Endothelial cell of umbilical vein (primary cell): Measurements from ENCODE around the gene TRMT1. TPM values are rescaled to one million over a fixed set of nuclear protein-coding genes. Genes with fewer than 3 reads are reported as not detected.

Experiments used
- BruUV-seq: library from RNA; stranded (reverse); fragments of 400-500 nt; replicated peaks from 2 replicates; lab custom pipeline; 2021; lab: Mats Ljungman, UMichigan
- CTCF ChIA-PET: fragments of 300-600, 350-600 bp; sonication (Branson Sonifier 250); formaldehyde crosslinking; loops from one replicate; lab custom pipeline; 2021; ENCODE audit warnings: antibody characterized with exemption, inconsistent platforms; lab: Charles Lee
- POLR2A ChIA-PET: fragments of 300-600, 350-600 bp; sonication (Branson Sonifier 250); formaldehyde crosslinking; loops from one replicate; lab custom pipeline; 2021; ENCODE audit warnings: antibody characterized with exemption, inconsistent platforms; lab: Charles Lee
- DNase-seq: peaks from one replicate; pipeline ENCODE4 v3.0.0-alpha.2; 2011; ENCODE audit warnings: low read depth, low spot score
- FAIRE-seq: peaks from 2 replicates; lab custom pipeline; 2011; peaks lifted over from hg19 to GRCh38; lab: Jason Lieb, UNC
- H2AFZ ChIP-seq: 2 replicates; pipeline ENCODE4 v1.6.0; 2012; ENCODE audit warnings: low read depth, low read length, control low read depth, inconsistent platforms
- H3K27ac ChIP-seq: 2 replicates; pipeline ENCODE4 v1.5.1; 2011; ENCODE audit warnings: low read depth, mild to moderate bottlenecking, control low read depth, low read length, moderate library complexity; ENCODE audit not compliant: insufficient read depth
- H3K27me3 ChIP-seq, 2 experiments: 2 replicates each; pipeline versions ENCODE4 v1.6.0 to v1.6.1; 2011; ENCODE audit warnings: low read length in 2 of 2, mixed read lengths in 1 of 2; ENCODE audit not compliant: control insufficient read depth in 2 of 2, insufficient read depth in 2 of 2
- H3K36me3 ChIP-seq, 2 experiments: 2 replicates in 1 of 2; 3 replicates in 1 of 2; pipeline ENCODE4 v1.5.1; 2011; ENCODE audit warnings: low read length in 2 of 2, mild to moderate bottlenecking in 1 of 2, moderate library complexity in 1 of 2; ENCODE audit not compliant: control insufficient read depth in 2 of 2, insufficient read depth in 2 of 2; ENCODE audit errors: extremely low read depth in 1 of 2
- H3K4me1 ChIP-seq: 3 replicates; pipeline ENCODE4 v1.5.1; 2011; ENCODE audit warnings: mild to moderate bottlenecking, low read length; ENCODE audit not compliant: control insufficient read depth, insufficient read depth; ENCODE audit errors: extremely low read depth
- H3K4me2 ChIP-seq: 2 replicates; pipeline ENCODE4 v1.6.1; 2011; ENCODE audit warnings: low read length, control low read depth, mixed read lengths; ENCODE audit not compliant: insufficient read depth
- H3K4me3 ChIP-seq, 3 experiments: fragments of 200-600 bp in 1 of 3; sonication (generic), shearing (Covaris generic) in 1 of 3; replicated peaks in 1 of 3; 2 replicates each; pipeline ENCODE4 v1.5.1; 2011 to 2016; ENCODE audit warnings: control low read depth in 3 of 3, low read length in 3 of 3, mild to moderate bottlenecking in 2 of 3, inconsistent platforms in 1 of 3, low read depth in 1 of 3, moderate library complexity in 1 of 3; ENCODE audit not compliant: insufficient read depth in 1 of 3
- H3K79me2 ChIP-seq: 2 replicates; pipeline ENCODE4 v1.6.0; 2012; ENCODE audit warnings: low read length, inconsistent platforms; ENCODE audit not compliant: control insufficient read depth, insufficient read depth
- H3K9ac ChIP-seq: replicated peaks from 2 replicates; pipeline ENCODE3; 2011; ENCODE audit warnings: low read length, control low read depth; ENCODE audit not compliant: insufficient read depth; ENCODE audit errors: extremely low read depth
- H3K9me1 ChIP-seq: replicated peaks from 3 replicates; pipeline ENCODE4 v1.6.0; 2011; ENCODE audit warnings: mild to moderate bottlenecking, low read length; ENCODE audit not compliant: control insufficient read depth, insufficient read depth; ENCODE audit errors: extremely low read depth
- H3K9me3 ChIP-seq: replicated peaks from 2 replicates; pipeline ENCODE4 v1.5.1; 2012; ENCODE audit warnings: low read length, inconsistent platforms; ENCODE audit not compliant: control insufficient read depth, insufficient read depth
- H4K20me1 ChIP-seq: replicated peaks from 2 replicates; pipeline ENCODE3; 2011; ENCODE audit warnings: mild to moderate bottlenecking, low read length; ENCODE audit not compliant: control insufficient read depth, insufficient read depth; ENCODE audit errors: extremely low read depth
- EZH2 ChIP-seq: IDR thresholded peaks from 2 replicates; pipeline ENCODE4 v1.6.1; 2012; ENCODE audit warnings: borderline replicate concordance, low read depth, mild to moderate bottlenecking, moderate library complexity, low read length, inconsistent platforms; ENCODE audit not compliant: severe bottlenecking
- FOS ChIP-seq: IDR thresholded peaks from 2 replicates; pipeline ENCODE4 v1.6.1; 2011; ENCODE audit warnings: mild to moderate bottlenecking, low read length, moderate library complexity, borderline replicate concordance; ENCODE audit not compliant: insufficient read depth
- GATA2 ChIP-seq: IDR thresholded peaks from 2 replicates; pipeline ENCODE4 v1.7.0; 2011; ENCODE audit warnings: low read depth, mild to moderate bottlenecking, moderate library complexity, mixed read lengths, low read length; ENCODE audit not compliant: insufficient read length, insufficient read depth
- JUN ChIP-seq: IDR thresholded peaks from 2 replicates; pipeline ENCODE4 v1.6.1; 2011; ENCODE audit warnings: borderline replicate concordance, low read depth; ENCODE audit not compliant: insufficient read length, insufficient read depth
- MYC ChIP-seq: IDR thresholded peaks from one replicate; pipeline ENCODE4 v1.6.1; 2011; ENCODE audit warnings: mild to moderate bottlenecking, low read depth, low read length
- POLR2A ChIP-seq: IDR thresholded peaks from 2 replicates; pipeline ENCODE4 v1.6.1; 2012; ENCODE audit warnings: low read depth, mild to moderate bottlenecking, control low read depth, low read length
- POLR2AphosphoS5 ChIP-seq: IDR thresholded peaks from 2 replicates; pipeline ENCODE4 v1.6.1; 2012; ENCODE audit warnings: low read depth, mild to moderate bottlenecking, control low read depth, low read length, moderate library complexity; ENCODE audit not compliant: insufficient read depth
- dilution Hi-C: fragments of 300-500 bp; cut with MboI; formaldehyde crosslinking; loops from one replicate; pipeline ENCODE4 v1.15.0; 2019; ENCODE audit warnings: low sequenced_read_pairs; ENCODE audit not compliant: extremely low pct_ligation_motif_present
- intact Hi-C: fragments of 100-400 bp; cut with micrococcal nuclease; formaldehyde crosslinking; loops from one replicate; pipeline ENCODE4 v1.10.0; 2022
- polyA plus RNA-seq, 4 experiments: library from polyadenylated mRNA; depleted of rRNA in 3 of 4; stranded (reverse) in 3 of 4; unstranded in 1 of 4; fragments of >200 nt; gene quantifications; 2 replicates each; pipeline versions ENCODE4 v1.2.1 to v1.2.3, GENCODE V29; 2011 to 2012; ENCODE audit warnings: missing spikeins in 1 of 4
- total RNA-seq: library from RNA; stranded (reverse); gene quantifications from 2 replicates; pipeline ENCODE4 v1.2.3, GENCODE V29; 2021
- TF ChIP-seq, protein P1 (sequence below), 2 donors: IDR thresholded peaks; 1 replicate in 1 of 2; 2 replicates in 1 of 2; pipeline ENCODE4 v1.5.1; 2011; ENCODE audit warnings: low read length in 2 of 2, mild to moderate bottlenecking in 2 of 2, moderate library complexity in 2 of 2, control low read depth in 1 of 2, inconsistent platforms in 1 of 2, low read depth in 1 of 2; ENCODE audit not compliant: insufficient read depth in 1 of 2; ENCODE audit errors: extremely low read depth in 1 of 2
- TF ChIP-seq, protein P2 (sequence below): IDR thresholded peaks from 2 replicates; pipeline ENCODE4 v1.6.1; 2011; ENCODE audit not compliant: insufficient read depth, insufficient read length

The TRMT1 gene
- total and polyA plus RNA-seq, 2 donors (not counting 3 experiments of a cell fraction or from before 2014, with no cell fraction given): 46.3 to 53.0 TPM

DNA sequence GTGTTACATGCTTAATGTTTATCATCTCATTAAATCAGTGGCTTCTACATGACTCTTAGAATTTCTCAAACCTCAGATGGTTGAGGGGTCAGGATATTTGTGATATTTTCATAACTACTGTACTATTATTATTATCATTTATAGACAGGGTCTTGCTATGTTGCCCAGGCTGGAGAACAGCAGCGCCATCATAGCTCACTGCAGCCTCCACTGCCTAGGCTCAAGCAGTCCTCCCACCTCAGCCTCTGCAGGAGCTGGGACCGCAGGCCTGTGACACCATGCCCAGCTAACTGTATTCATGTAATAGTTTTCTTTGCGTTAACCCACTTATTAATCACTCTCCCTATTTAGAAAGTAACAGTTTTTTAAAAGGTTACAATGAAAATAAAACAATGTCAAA, 43.2 kb upstream of the TRMT1 start:
- Histone ChIP-seq H3K4me1 (peaks cover 40% of the 10 kb centered on the region), H3K36me3 (no peaks in the 10 kb centered on the region), H4K20me1 (no peaks in the 10 kb centered on the region), H3K4me2 (no peak overlapping the region), H2AFZ (no peak overlapping the region), H3K9me3 (no peaks in the 10 kb centered on the region), H3K27me3 (no peaks in the 10 kb centered on the region), H3K4me3 (no peak overlapping the region), H3K9me1 (no peaks in the 10 kb centered on the region), H3K9ac (no peak overlapping the region), H3K79me2 (peaks cover 6% of the 10 kb centered on the region), H3K27ac (no peak overlapping the region)
- dilution Hi-C loops: no loop called here
- DNase-seq (no peak), FAIRE-seq (no peak)
- POLR2A ChIA-PET: no interaction called here
- no TSS peak for BruUV-seq
- CTCF ChIA-PET: no interaction called here
- intact Hi-C loops: no loop called here
- TF ChIP-seq POLR2A (no peak), POLR2AphosphoS5 (no peak), FOS (no peak), MYC (no peak), JUN (no peak), EZH2 (no peak), GATA2 (no peak)
- TF ChIP-seq, protein P1, sequence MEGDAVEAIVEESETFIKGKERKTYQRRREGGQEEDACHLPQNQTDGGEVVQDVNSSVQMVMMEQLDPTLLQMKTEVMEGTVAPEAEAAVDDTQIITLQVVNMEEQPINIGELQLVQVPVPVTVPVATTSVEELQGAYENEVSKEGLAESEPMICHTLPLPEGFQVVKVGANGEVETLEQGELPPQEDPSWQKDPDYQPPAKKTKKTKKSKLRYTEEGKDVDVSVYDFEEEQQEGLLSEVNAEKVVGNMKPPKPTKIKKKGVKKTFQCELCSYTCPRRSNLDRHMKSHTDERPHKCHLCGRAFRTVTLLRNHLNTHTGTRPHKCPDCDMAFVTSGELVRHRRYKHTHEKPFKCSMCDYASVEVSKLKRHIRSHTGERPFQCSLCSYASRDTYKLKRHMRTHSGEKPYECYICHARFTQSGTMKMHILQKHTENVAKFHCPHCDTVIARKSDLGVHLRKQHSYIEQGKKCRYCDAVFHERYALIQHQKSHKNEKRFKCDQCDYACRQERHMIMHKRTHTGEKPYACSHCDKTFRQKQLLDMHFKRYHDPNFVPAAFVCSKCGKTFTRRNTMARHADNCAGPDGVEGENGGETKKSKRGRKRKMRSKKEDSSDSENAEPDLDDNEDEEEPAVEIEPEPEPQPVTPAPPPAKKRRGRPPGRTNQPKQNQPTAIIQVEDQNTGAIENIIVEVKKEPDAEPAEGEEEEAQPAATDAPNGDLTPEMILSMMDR (IDR thresholded peaks at IDR 0.05; ENCODE audit: extremely low read depth in 1 of 2, insufficient read depth in 1 of 2, low read depth in 1 of 2, low read length in 2 of 2): no peak
- TF ChIP-seq, protein P2, sequence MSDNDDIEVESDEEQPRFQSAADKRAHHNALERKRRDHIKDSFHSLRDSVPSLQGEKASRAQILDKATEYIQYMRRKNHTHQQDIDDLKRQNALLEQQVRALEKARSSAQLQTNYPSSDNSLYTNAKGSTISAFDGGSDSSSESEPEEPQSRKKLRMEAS: no peak
